GM12878 (cell line): ENCODE results near the gene HIBCH. TPM values are rescaled to one million over a fixed set of nuclear protein-coding genes. Genes with fewer than 3 reads are reported as not detected.

ENCODE experiments used
- ATAC-seq: fragments of 200-7000 bp; cut with Tn5 transposase; 3 replicates; pipeline ENCODE4 v1.9.1; 2020; ENCODE audit warnings: mild to moderate bottlenecking, moderate library complexity
- BruUV-seq: library from RNA; stranded (reverse); fragments of 400-500 nt; replicated peaks from 2 replicates; lab custom pipeline; 2021; lab: Mats Ljungman, UMichigan
- CTCF ChIA-PET: fragments of 300-600 bp; sonication (Branson Sonifier 250); formaldehyde crosslinking; extraction: SDS; loops from one replicate; lab custom pipeline; 2021; ENCODE audit warnings: inconsistent platforms; lab: Yijun Ruan, JAX
- POLR2A ChIA-PET: fragments of 350-600 bp; formaldehyde crosslinking; extraction: SDS; loops from one replicate; lab custom pipeline; 2021; ENCODE audit warnings: inconsistent platforms; lab: Charles Lee
- RAD21 ChIA-PET: fragments of 300-600 bp; sonication (Branson Sonifier 250); formaldehyde crosslinking; loops from one replicate; lab custom pipeline; 2023; ENCODE audit warnings: antibody characterized with exemption; ENCODE audit not compliant: unreplicated experiment; lab: Charles Lee
- SMC1A ChIA-PET: fragments of 300-600 bp; sonication (Branson Sonifier 250); formaldehyde crosslinking; loops from one replicate; lab custom pipeline; 2023; ENCODE audit not compliant: unreplicated experiment, uncharacterized antibody; lab: Charles Lee
- DNase-seq: peaks from one replicate; pipeline ENCODE4 v3.0.0-alpha.2; 2011; ENCODE audit warnings: low read depth, low spot score
- FAIRE-seq: peaks from 3 replicates; lab custom pipeline; 2011; peaks lifted over from hg19 to GRCh38; lab: Jason Lieb, UNC
- H2AFZ ChIP-seq: 2 replicates; pipeline ENCODE4 v1.6.0; 2011; ENCODE audit warnings: low read depth, low read length, control low read depth; ENCODE audit not compliant: control insufficient read depth
- H3K27ac ChIP-seq: 2 replicates; pipeline ENCODE4 v1.5.1; 2011; ENCODE audit warnings: control low read depth; ENCODE audit not compliant: control insufficient read depth, insufficient read depth
- H3K27me3 ChIP-seq, 2 experiments: replicated peaks in 1 of 2; 2 replicates each; pipeline versions ENCODE4 v1.6.0 to v1.6.1; 2011; ENCODE audit warnings: low read length in 1 of 2; ENCODE audit not compliant: control insufficient read depth in 2 of 2, insufficient read depth in 2 of 2
- H3K36me3 ChIP-seq, 2 experiments: 2 replicates each; pipeline ENCODE4 v1.5.1; 2011; ENCODE audit warnings: low read length in 1 of 2; ENCODE audit not compliant: control insufficient read depth in 2 of 2, insufficient read depth in 2 of 2
- H3K4me1 ChIP-seq: 2 replicates; pipeline ENCODE4 v1.6.1; 2011; ENCODE audit warnings: mild to moderate bottlenecking, low read length, moderate library complexity, mixed read lengths; ENCODE audit not compliant: control insufficient read depth, insufficient read depth
- H3K4me2 ChIP-seq: 2 replicates; pipeline ENCODE4 v1.6.0; 2011; ENCODE audit warnings: control low read depth; ENCODE audit not compliant: control insufficient read depth, insufficient read depth
- H3K4me3 ChIP-seq: fragments of 200-600 bp; sonication (generic); 2 replicates; pipeline ENCODE4 v1.5.1; 2016
- H3K79me2 ChIP-seq: 2 replicates; pipeline ENCODE4 v1.6.0; 2011; ENCODE audit warnings: low read length; ENCODE audit not compliant: control insufficient read depth, insufficient read depth
- H3K9ac ChIP-seq: 2 replicates; pipeline ENCODE4 v1.8.0; 2011; ENCODE audit warnings: low read length, control low read depth, mixed read lengths; ENCODE audit not compliant: control insufficient read depth, insufficient read depth
- H3K9me3 ChIP-seq: replicated peaks from 3 replicates; pipeline ENCODE4 v1.5.1; 2011; ENCODE audit warnings: mild to moderate bottlenecking, low read length; ENCODE audit not compliant: control insufficient read depth, insufficient read depth
- H4K20me1 ChIP-seq: 2 replicates; pipeline ENCODE4 v1.6.0; 2011; ENCODE audit not compliant: control insufficient read depth, insufficient read depth
- CTCF ChIP-seq, 3 experiments: IDR thresholded peaks in 2 of 3; conservative IDR thresholded peaks in 1 of 3; 2 replicates each; pipeline ENCODE4 v1.5.1; 2011; ENCODE audit warnings: low read depth in 3 of 3, low read length in 3 of 3, mild to moderate bottlenecking in 3 of 3, control low read depth in 2 of 3, moderate library complexity in 2 of 3, inconsistent platforms in 1 of 3, mixed read lengths in 1 of 3; ENCODE audit not compliant: control insufficient read depth in 2 of 3, insufficient read depth in 1 of 3; ENCODE audit errors: extremely low read depth in 1 of 3
- EZH2 ChIP-seq: IDR thresholded peaks from 2 replicates; pipeline ENCODE4 v1.6.1; 2012; ENCODE audit warnings: low read depth, mild to moderate bottlenecking, control low read depth, inconsistent platforms, low read length, borderline replicate concordance; ENCODE audit not compliant: control insufficient read depth
- JUND ChIP-seq: IDR thresholded peaks from 2 replicates; pipeline ENCODE4 v1.6.1; 2012; ENCODE audit warnings: low read depth, mild to moderate bottlenecking, low read length, improper control_type of control experiment, moderate library complexity
- RAD21 ChIP-seq: IDR thresholded peaks from 2 replicates; pipeline ENCODE4 v1.6.1; 2011; ENCODE audit warnings: mild to moderate bottlenecking, low read depth, low read length, moderate library complexity; ENCODE audit not compliant: insufficient read depth
- WGBS: methylation state at CpG from one replicate; pipeline ENCODE4 v1.1.6; 2016; ENCODE audit warnings: low lambda C conversion rate; ENCODE audit not compliant: insufficient replicate concordance, insufficient coverage; ENCODE audit errors: missing lambda C conversion rate; 5-methylcytosine and 5-hydroxymethylcytosine counted together
- in situ Hi-C: fragments of 300-500 bp; cut with MboI; formaldehyde crosslinking; loops from 9 replicates; pipeline ENCODE4 v1.14.3; 2018; ENCODE audit warnings: mixed read lengths
- intact Hi-C: fragments of 100-400 bp; cut with micrococcal nuclease; formaldehyde crosslinking; loops from one replicate; pipeline ENCODE4 v1.14.2; 2022; ENCODE audit not compliant: unreplicated experiment
- polyA plus RNA-seq, 11 experiments: library from polyadenylated mRNA; depleted of rRNA in 4 of 11; unstranded in 6 of 11; stranded (reverse) in 5 of 11; fragments of >200 nt; fragmentation: Nextera tagmentation in 4 of 11; fragmentation: Illumina TruSeq in 1 of 11; extraction: Ambion mirVana in 4 of 11; extraction: Trizol in 1 of 11; gene quantifications; 1 replicate in 1 of 11; 2 replicates in 10 of 11; pipeline versions ENCODE4 v1.2.1 to v1.2.3, GENCODE V29; 2011 to 2016; ENCODE audit warnings: inconsistent platforms in 2 of 11, missing spikeins in 2 of 11, low read depth in 1 of 11
- total RNA-seq, 4 experiments: library from RNA; depleted of rRNA in 3 of 4; stranded (reverse); fragments of >200 nt in 3 of 4; fragmentation: Illumina TruSeq in 1 of 4; extraction: Trizol in 1 of 4; gene quantifications; 2 replicates each; pipeline versions ENCODE4 v1.2.1 to v1.2.3, GENCODE V29; 2013 to 2021

The HIBCH gene
- total and polyA plus RNA-seq, 10 of the 15 experiments (the other 5 are each of a cell fraction or from before 2014, with no cell fraction given) = 22.3 to 81.0 (median 37.4) TPM

- in situ Hi-C loops = no loop called here
- no peak for DNase-seq
- Histone ChIP-seq H3K27me3 (no peaks in the 10 kb centered on the region), H3K27ac (no peak overlapping the region), H3K79me2 (no peaks in the 10 kb centered on the region), H3K36me3 (no peaks in the 10 kb centered on the region), H3K9me3 (no peaks in the 10 kb centered on the region)
- RAD21 ChIA-PET = interaction anchor here (1.4 kb wide), 1 partner anchor 19 kb away, joined by 3 read pairs; the partner anchor contains the start of gene HIBCH
- TF ChIP-seq RAD21 (peak; percentile 47), CTCF (IDR thresholded peaks at IDR 0.05 in 2 of 3, conservative IDR thresholded peaks at IDR 0.05 in 1 of 3; ENCODE audit: control insufficient read depth in 2 of 3, extremely low read depth in 1 of 3, insufficient read depth in 1 of 3, low read depth in 3 of 3, low read length in 3 of 3) (peak in 1 of 3 experiments; percentile 32; a peak in 1 of 6 replicates), EZH2 (no peak), JUND (no peak)
- TF ChIP-seq, all 136 proteins: peak for 2
- H2AFZ ChIP-seq = no peak overlapping the region
- peaks cover 3% of the 10 kb centered on the region; the same call in 1 of the 2 replicates for H3K4me1 ChIP-seq
- intact Hi-C loops = no loop called here
- no peak overlapping the region for H3K4me2 ChIP-seq
- ATAC-seq (no peak), FAIRE-seq (no peak)
- ChIA-PET CTCF (interaction anchor here (0.8 to 1.7 kb wide), 10 partner anchors 16 to 471 kb away, joined by 3 to 7 read pairs (median 3); no protein-coding TSS in a partner anchor), SMC1A (interaction anchor here (1.4 to 1.9 kb wide), 6 partner anchors 11 to 466 kb away, joined by 3 to 5 read pairs (median 4); no protein-coding TSS in a partner anchor), POLR2A (no interaction called here)
- H4K20me1 ChIP-seq = no peaks in the 10 kb centered on the region
- no peak overlapping the region for H3K9ac ChIP-seq
- no peak overlapping the region for H3K4me3 ChIP-seq
- 26% methylated on average over 1 of the region's 1 CpG for WGBS
- no TSS peak for BruUV-seq
Measured at GRCh38 chr2:190338453-190338852, 18.8 kb upstream of the HIBCH start.
